Activated CD8-positive, alpha-beta T cell treated with anti-CD3 and anti-CD28 coated beads, Interleukin-2, amount 10 ng/mL, durations not matched to agents 7 days and 5 days (primary cell): Measurements from ENCODE around the gene FYB1. TPM values are rescaled to one million over a fixed set of nuclear protein-coding genes. Genes with fewer than 3 reads are reported as not detected.

Experiments
- ATAC-seq: fragments of 150-1000 bp; cut with Tn5 transposase; one replicate; pipeline ENCODE4 v1.10.0; 2021; ENCODE audit warnings: moderate library complexity
- CTCF ChIA-PET: fragments of 350-600 bp; sonication (Branson Sonifier 250); formaldehyde crosslinking; loops from one replicate; lab custom pipeline; 2021; ENCODE audit warnings: antibody characterized with exemption; lab: Charles Lee
- POLR2A ChIA-PET: fragments of 350-600 bp; sonication (Branson Sonifier 250); formaldehyde crosslinking; loops from one replicate; lab custom pipeline; 2021; ENCODE audit warnings: antibody characterized with exemption; lab: Charles Lee
- DNase-seq: peaks from one replicate; pipeline ENCODE4 v3.0.0-alpha.2; 2020
- H3K27ac Mint-ChIP-seq: one replicate; pipeline ENCODE4 v1.8.0; 2021; ENCODE audit warnings: mild to moderate bottlenecking, mixed read lengths
- H3K27me3 Mint-ChIP-seq: one replicate; pipeline ENCODE4 v1.8.0; 2021; ENCODE audit warnings: low read depth, mixed read lengths
- H3K36me3 Mint-ChIP-seq: one replicate; pipeline ENCODE4 v1.8.0; 2021; ENCODE audit warnings: low read depth, mixed read lengths
- H3K4me1 Mint-ChIP-seq: one replicate; pipeline ENCODE4 v1.8.0; 2021; ENCODE audit warnings: low read depth, mixed read lengths
- H3K4me3 Mint-ChIP-seq: one replicate; pipeline ENCODE4 v1.8.0; 2021; ENCODE audit warnings: mild to moderate bottlenecking, mixed read lengths
- H3K9me3 Mint-ChIP-seq: one replicate; pipeline ENCODE4 v1.8.0; 2022; ENCODE audit warnings: mixed read lengths; ENCODE audit not compliant: insufficient read depth
- total RNA-seq, 2 experiments: library from RNA; stranded (reverse); gene quantifications; one replicate each; pipeline ENCODE4 v1.2.3, GENCODE V29; 2021

FYB1 gene
- total RNA-seq, 2 experiments from 2014 or later = 198 to 215 TPM

DNA sequence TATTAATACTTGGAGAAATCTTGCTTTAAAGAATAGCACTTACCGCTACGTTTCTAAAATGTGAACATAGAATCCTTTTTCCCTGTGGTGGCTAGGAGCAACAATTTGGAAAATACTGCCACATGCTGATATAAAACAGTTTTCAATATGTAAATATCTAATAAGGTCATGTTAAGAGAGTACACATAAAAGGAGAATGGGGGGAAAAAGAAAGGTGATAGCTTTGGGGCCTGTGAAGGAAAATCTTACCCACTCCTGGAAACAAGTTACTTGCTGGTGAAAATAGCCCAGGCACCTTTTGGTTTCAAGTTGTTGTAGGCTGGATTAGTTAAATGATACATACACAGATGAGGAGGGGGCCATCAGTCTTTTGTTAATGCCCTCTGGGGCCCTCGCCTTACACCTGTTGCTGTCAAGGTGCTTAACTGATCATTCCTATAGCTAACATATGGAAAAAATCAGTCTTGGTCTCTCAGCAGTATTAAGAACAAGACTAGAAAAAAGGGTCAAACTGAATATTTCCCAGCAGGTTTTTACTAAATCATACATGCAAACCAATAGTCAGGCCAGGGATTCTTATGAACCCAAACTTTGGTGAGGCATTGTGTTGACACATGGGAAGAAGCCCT, 24.1 kb downstream of the FYB1 start:
- DNase-seq (peak; percentile 24), ATAC-seq (peak; percentile 2)
- CTCF ChIA-PET = interaction anchor here (0.8 to 12.1 kb wide), 15 partner anchors 9 to 124 kb away, joined by 3 to 178 read pairs (median 11); no protein-coding TSS in a partner anchor
- POLR2A ChIA-PET = interaction anchor here (0.7 to 9.5 kb wide), 10 partner anchors 6 to 1467 kb away, joined by 3 to 101 read pairs (median 6); no protein-coding TSS in a partner anchor
- peak overlapping the region; percentile 87 for H3K27ac Mint-ChIP-seq
- H3K4me3 Mint-ChIP-seq = peak overlapping the region; percentile 79
- H3K4me1 Mint-ChIP-seq = peaks cover 68% of the 10 kb centered on the region
- no peaks in the 10 kb centered on the region for H3K9me3 Mint-ChIP-seq
- peaks cover 56% of the 10 kb centered on the region for H3K36me3 Mint-ChIP-seq
- no peaks in the 10 kb centered on the region for H3K27me3 Mint-ChIP-seq

- Mint-ChIP-seq H3K4me1 (peaks cover 75% of the 10 kb centered on the region), H3K27me3 (no peaks in the 10 kb centered on the region), H3K9me3 (no peaks in the 10 kb centered on the region), H3K4me3 (peak overlapping the region; percentile 79), H3K27ac (peak overlapping the region; percentile 87), H3K36me3 (peaks cover 51% of the 10 kb centered on the region)
- peak; percentile 24 for ATAC-seq
- ChIA-PET CTCF (interaction anchor here (0.6 to 12.1 kb wide), 14 partner anchors 8 to 181 kb away, joined by 3 to 178 read pairs (median 6); no protein-coding TSS in a partner anchor), POLR2A (interaction anchor here (0.7 to 10.4 kb wide), 12 partner anchors 4 to 1468 kb away, joined by 3 to 101 read pairs (median 4); no protein-coding TSS in a partner anchor)
- DNase-seq = peak; percentile 45
These were observed 24.8 kb downstream of the FYB1 start for GRCh38 chr5:39194466-39195136.

DNA sequence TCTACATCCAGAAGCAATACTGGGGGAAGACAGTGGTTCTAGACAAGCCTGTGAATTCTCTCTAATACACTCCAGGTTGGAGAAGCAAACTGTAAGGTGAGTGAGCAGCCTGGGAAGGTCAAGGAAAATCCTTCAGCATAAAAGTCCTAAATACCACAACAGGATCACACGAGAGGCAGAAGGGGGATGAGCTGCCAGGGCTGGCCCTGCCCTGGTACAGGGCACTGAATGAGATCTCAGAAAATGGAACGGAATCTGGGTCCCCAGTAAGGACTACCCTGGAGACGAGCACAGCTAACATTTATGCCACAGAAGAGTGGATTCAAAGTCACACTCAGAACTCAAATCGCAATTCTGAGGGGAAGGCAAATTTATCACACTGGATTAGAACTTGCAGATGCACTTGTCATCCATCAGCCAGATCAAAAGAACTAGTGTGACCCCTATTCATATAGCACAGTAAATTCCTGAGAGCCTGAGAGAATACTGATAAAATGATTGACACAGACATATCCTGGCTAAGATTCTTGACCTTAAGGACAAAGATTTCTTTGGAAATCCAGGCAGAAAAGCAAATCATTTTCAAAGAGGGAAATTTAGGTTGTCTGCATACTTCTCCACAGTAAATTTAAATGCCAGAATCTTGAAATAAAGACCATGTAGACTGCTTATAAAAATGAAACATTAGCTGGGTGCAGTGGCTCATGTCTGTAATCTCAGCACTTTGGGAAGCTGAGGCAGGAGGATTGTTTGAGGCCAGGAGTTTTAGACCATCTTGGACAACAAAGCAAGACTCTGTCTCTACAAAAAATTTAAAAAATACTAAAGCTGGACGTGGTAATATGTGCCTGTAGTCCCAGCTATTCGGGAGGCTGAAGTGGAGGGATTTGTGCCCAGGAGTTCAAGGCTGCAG, 25.6 kb downstream of the FYB1 start:
- H3K4me3 Mint-ChIP-seq = peak overlapping the region; percentile 79
- no peaks in the 10 kb centered on the region for H3K9me3 Mint-ChIP-seq
- DNase-seq (peak; percentile 28), ATAC-seq (no peak)
- ChIA-PET POLR2A (interaction anchor here (0.7 to 10.4 kb wide), 7 partner anchors 4 to 71 kb away, joined by 3 to 101 read pairs (median 4); no protein-coding TSS in a partner anchor), CTCF (interaction anchor here (0.6 to 12.1 kb wide), 11 partner anchors 9 to 182 kb away, joined by 3 to 178 read pairs (median 11); no protein-coding TSS in a partner anchor)
- H3K27ac Mint-ChIP-seq = peak overlapping the region; percentile 87
- H3K27me3 Mint-ChIP-seq = no peaks in the 10 kb centered on the region
- H3K36me3 Mint-ChIP-seq = peaks cover 52% of the 10 kb centered on the region
- H3K4me1 Mint-ChIP-seq = peaks cover 83% of the 10 kb centered on the region

DNA sequence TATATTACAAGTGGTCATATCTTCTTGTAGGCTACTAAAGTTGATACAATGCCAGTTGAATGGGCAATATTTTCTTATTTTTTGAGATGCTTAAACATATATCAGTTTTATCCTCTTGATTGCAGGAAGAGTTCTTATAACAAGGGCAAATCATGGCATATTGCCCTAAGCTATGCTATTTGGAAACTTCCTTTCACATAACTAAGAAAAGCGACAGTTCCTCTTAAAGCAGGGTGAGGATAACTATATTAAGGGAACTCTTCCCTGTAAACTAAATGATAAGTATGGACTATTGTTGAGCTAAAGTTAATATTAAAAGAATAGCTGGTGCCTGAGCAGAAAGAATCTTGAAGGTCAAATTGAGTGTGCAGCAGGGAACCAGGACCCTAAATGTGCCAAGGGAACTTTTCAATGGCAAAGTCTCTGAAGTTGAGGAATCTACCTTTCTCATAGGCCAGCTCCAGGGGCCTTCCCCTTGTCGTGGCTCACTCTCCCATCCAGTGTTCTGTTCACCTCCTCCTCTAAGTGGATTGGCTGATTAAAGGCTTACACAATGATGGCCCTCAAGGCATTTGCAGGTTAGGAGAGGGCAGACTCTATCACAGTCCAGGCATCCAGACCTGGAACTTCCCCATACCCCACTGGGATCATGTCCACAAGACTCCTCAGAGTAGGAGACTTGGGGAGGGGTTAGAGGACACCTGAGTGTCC, 26.8 kb downstream of the FYB1 start:
- ATAC-seq (no peak), DNase-seq (peak; percentile 27)
- POLR2A ChIA-PET = interaction anchor here (1.3 to 10.4 kb wide), 3 partner anchors 6 to 19 kb away, joined by 3 to 101 read pairs (median 84); no protein-coding TSS in a partner anchor
- Mint-ChIP-seq H3K4me1 (peaks cover 94% of the 10 kb centered on the region), H3K9me3 (no peaks in the 10 kb centered on the region), H3K27me3 (no peaks in the 10 kb centered on the region), H3K36me3 (peaks cover 55% of the 10 kb centered on the region), H3K27ac (peak overlapping the region; percentile 87), H3K4me3 (peak overlapping the region; percentile 79)
- CTCF ChIA-PET = interaction anchor here (0.8 to 12.1 kb wide), 8 partner anchors 8 to 112 kb away, joined by 3 to 178 read pairs (median 34); partner anchors contain the start of gene FYB1

DNA sequence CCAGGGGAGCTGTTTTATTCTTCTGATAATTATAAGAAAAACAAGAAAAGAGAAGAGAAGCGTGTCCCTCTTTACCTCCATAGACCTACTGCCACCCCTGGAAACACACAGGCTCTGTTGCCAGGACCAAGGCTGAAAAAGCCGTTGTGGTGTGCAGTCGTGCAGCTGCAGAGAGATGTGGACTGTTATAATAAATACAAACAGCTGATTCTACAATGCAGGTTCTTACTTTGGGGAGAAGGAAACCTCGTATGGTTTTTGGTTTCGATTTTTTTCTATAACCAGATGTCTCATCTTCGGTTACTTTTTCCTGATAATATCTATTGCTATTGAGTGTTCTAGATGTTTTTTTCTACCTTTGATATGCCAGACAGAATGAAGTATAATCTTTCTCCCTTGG, 28.1 kb downstream of the FYB1 start:
- CTCF ChIA-PET = interaction anchor here (1.2 to 12.1 kb wide), 7 partner anchors 10 to 92 kb away, joined by 3 to 178 read pairs (median 40); partner anchors contain the start of gene FYB1
- Mint-ChIP-seq H3K27ac (peak overlapping the region; percentile 92), H3K36me3 (peaks cover 51% of the 10 kb centered on the region), H3K9me3 (no peaks in the 10 kb centered on the region), H3K27me3 (no peaks in the 10 kb centered on the region), H3K4me3 (peak overlapping the region; percentile 72), H3K4me1 (peaks cover 94% of the 10 kb centered on the region)
- POLR2A ChIA-PET = interaction anchor here (1.2 to 10.4 kb wide), 3 partner anchors 8 to 19 kb away, joined by 4 to 101 read pairs (median 84); no protein-coding TSS in a partner anchor
- ATAC-seq = peak; percentile 54
- peak; percentile 60 for DNase-seq

GRCh38 chr5:39190311-39191102, 28.9 kb downstream of the FYB1 start:
- peak; percentile 26 for DNase-seq
- POLR2A ChIA-PET = interaction anchor here (1.2 to 10.4 kb wide), 4 partner anchors 8 to 20 kb away, joined by 4 to 101 read pairs (median 48); no protein-coding TSS in a partner anchor
- H3K9me3 Mint-ChIP-seq = no peaks in the 10 kb centered on the region
- CTCF ChIA-PET = interaction anchor here (0.8 to 12.1 kb wide), 9 partner anchors 11 to 93 kb away, joined by 3 to 178 read pairs (median 11); partner anchors contain the start of gene FYB1
- H3K4me3 Mint-ChIP-seq = peak overlapping the region; percentile 72
- peak overlapping the region; percentile 92 for H3K27ac Mint-ChIP-seq
- ATAC-seq = no peak
- peaks cover 52% of the 10 kb centered on the region for H3K36me3 Mint-ChIP-seq
- H3K27me3 Mint-ChIP-seq = no peaks in the 10 kb centered on the region
- H3K4me1 Mint-ChIP-seq = peaks cover 95% of the 10 kb centered on the region

DNA sequence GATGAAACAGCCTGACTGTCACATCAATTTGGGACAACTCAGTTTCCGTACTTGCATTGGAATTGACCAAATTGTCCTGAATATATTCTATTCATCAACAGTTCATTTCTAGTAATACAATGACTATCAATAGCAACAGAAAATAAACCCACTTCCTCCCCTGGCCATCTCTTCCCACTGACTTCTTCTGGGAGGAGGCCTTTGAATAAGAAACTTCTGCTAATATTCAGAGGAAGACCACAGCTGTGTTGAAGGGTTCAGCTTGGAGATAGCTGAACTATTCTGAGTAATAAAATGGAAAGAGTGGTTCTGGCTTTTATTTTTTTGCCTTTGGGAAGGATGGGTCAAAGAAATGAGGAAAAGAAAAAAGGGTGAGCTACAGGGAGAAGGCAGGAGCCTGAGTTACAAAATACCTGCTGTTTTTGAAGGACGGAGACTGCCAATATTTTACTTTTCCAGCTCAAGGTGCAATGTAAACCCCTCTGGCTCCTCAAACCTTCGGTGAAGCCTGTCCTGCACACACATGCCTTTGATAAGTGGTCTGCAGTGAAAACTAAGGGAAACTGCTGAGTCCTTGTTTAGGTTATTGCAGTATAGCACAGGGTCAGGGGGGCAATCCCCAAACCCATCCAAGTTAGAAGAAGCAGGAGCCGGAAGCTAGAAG, 29.9 kb downstream of the FYB1 start:
- no peaks in the 10 kb centered on the region for H3K9me3 Mint-ChIP-seq
- POLR2A ChIA-PET = interaction anchor here (1.4 to 10.4 kb wide), 5 partner anchors 9 to 28 kb away, joined by 4 to 101 read pairs (median 11); no protein-coding TSS in a partner anchor
- H3K27me3 Mint-ChIP-seq = no peaks in the 10 kb centered on the region
- peak overlapping the region; percentile 92 for H3K27ac Mint-ChIP-seq
- H3K4me1 Mint-ChIP-seq = peaks cover 93% of the 10 kb centered on the region
- CTCF ChIA-PET = interaction anchor here (0.7 to 12.1 kb wide), 9 partner anchors 9 to 94 kb away, joined by 3 to 178 read pairs (median 11); partner anchors contain the start of gene FYB1
- no peak for DNase-seq
- peak overlapping the region; percentile 72 for H3K4me3 Mint-ChIP-seq
- ATAC-seq = no peak
- H3K36me3 Mint-ChIP-seq = peaks cover 46% of the 10 kb centered on the region

DNA sequence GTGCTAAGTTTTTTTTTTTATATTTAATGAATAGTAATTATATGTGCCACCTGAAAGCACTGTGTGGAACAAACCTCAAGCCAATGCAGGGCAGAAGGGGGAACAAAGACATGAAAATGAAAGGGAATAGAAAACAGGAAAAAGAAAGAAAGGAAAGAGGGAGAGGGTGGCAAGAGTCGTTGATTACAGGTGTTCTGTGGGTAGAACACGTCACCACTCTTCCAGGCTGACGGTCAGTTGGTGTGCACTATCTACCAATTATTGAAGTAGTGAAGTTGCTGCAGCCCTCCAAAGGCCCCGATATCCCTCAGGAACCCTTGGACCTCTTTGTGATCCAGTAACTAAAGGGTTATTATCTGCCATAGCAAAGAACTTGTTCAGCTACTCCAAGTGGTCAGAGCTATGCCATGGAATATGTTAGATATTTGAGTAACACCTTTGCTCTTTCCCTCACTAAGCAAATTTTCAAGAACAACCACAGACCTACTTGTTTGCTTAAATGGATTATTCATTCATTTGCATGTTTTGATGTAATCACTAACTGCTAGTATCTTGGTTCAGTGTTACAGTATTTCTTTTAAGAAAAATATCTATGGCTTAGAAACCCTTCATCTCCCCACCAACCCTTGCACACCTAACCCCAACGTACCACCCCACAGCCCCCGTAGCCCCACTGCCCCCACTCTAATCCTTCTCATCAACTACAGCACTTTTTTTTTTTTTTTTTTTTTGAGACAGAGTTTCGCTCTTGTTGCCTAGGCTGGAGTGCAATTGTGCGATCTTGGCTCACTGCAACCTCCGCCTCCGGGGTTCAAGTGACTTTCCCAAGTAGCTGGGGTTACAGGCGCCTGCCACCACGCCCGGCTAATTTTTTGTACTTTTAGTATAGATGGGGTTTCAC, 31.3 kb downstream of the FYB1 start:
- Mint-ChIP-seq H3K27me3 (no peaks in the 10 kb centered on the region), H3K4me1 (peaks cover 89% of the 10 kb centered on the region), H3K27ac (peak overlapping the region; percentile 92), H3K9me3 (no peaks in the 10 kb centered on the region), H3K36me3 (peaks cover 37% of the 10 kb centered on the region), H3K4me3 (peak overlapping the region; percentile 72)
- ATAC-seq (peak; percentile 18), DNase-seq (no peak)
- ChIA-PET POLR2A (interaction anchor here (0.6 to 10.4 kb wide), 9 partner anchors 11 to 230 kb away, joined by 3 to 101 read pairs (median 5); partner anchors contain the start of gene RICTOR), CTCF (interaction anchor here (0.8 to 12.1 kb wide), 11 partner anchors 8 to 95 kb away, joined by 3 to 178 read pairs (median 9); partner anchors contain the start of gene FYB1)
